A549 (cell line): ENCODE measurements around the gene NRXN3.

ENCODE experiments used
- CBX2 ChIP-seq: fragments of 200-600 bp; sonication (generic); IDR thresholded peaks from 2 replicates; pipeline ENCODE4 v1.6.1; 2016; ENCODE audit warnings: low read depth, mild to moderate bottlenecking, borderline replicate concordance
- CTCF ChIP-seq: fragments of >200 bp; sonication (Bioruptor Twin); formaldehyde crosslinking; IDR thresholded peaks from 3 replicates; pipeline ENCODE4 v1.5.1; 2016
- EP300 ChIP-seq, 2 experiments: fragments of >200 bp; sonication (Bioruptor Twin); formaldehyde crosslinking; IDR thresholded peaks; 2 replicates in 1 of 2; 3 replicates in 1 of 2; pipeline ENCODE4 v1.6.1; 2016 to 2017
- ESRRA ChIP-seq: fragments of 150-350 bp; IDR thresholded peaks from 2 replicates; pipeline ENCODE4 v1.6.1; 2014; ENCODE audit warnings: mild to moderate bottlenecking, low read length, borderline replicate concordance
- FOSL2 ChIP-seq, 2 experiments: fragments of 450-650 bp in 1 of 2; fragments of >200 bp in 1 of 2; sonication (Bioruptor Twin) in 1 of 2; formaldehyde crosslinking; IDR thresholded peaks; 2 replicates each; pipeline versions ENCODE4 v1.5.0 to v1.6.1; 2016 to 2020; ENCODE audit warnings: mild to moderate bottlenecking in 1 of 2, moderate library complexity in 1 of 2
- JUN ChIP-seq, 2 experiments: fragments of >200 bp; sonication (Bioruptor Twin); formaldehyde crosslinking; IDR thresholded peaks; 2 replicates in 1 of 2; 3 replicates in 1 of 2; pipeline ENCODE4 v1.6.1; 2016 to 2017
- POLR2A ChIP-seq: IDR thresholded peaks from 2 replicates; pipeline ENCODE4 v1.6.1; 2012; ENCODE audit warnings: mild to moderate bottlenecking, low read length
- RAD21 ChIP-seq, 2 experiments: fragments of >200 bp in 1 of 2; sonication (Bioruptor Twin) in 1 of 2; formaldehyde crosslinking in 1 of 2; IDR thresholded peaks in 1 of 2; conservative IDR thresholded peaks in 1 of 2; 2 replicates in 1 of 2; 3 replicates in 1 of 2; pipeline ENCODE4 v1.6.1; 2012 to 2018; ENCODE audit warnings: inconsistent platforms in 1 of 2
- RCOR1 ChIP-seq: fragments of 150-350 bp; IDR thresholded peaks from 2 replicates; pipeline ENCODE4 v1.6.1; 2014; ENCODE audit warnings: antibody characterized with exemption, low read length, low read depth
- REST ChIP-seq: fragments of 200-600 bp; sonication (generic); IDR thresholded peaks from 2 replicates; pipeline ENCODE4 v1.6.1; 2016; ENCODE audit warnings: antibody characterized with exemption, mild to moderate bottlenecking, moderate library complexity
- RFX5 ChIP-seq: fragments of 450-650 bp; IDR thresholded peaks from 2 replicates; pipeline ENCODE4 v1.7.1; 2014; ENCODE audit warnings: antibody characterized with exemption, mild to moderate bottlenecking, moderate library complexity

GRCh38 chr14:79373451-79373850, 1203.3 kb downstream of the NRXN3 start:
- TF ChIP-seq EP300 (IDR thresholded peaks at IDR 0.05) (no peak), CTCF (no peak), REST (no peak), POLR2A (no peak), RAD21 (conservative IDR thresholded peaks at IDR 0.05 in 1 of 2, IDR thresholded peaks at IDR 0.05 in 1 of 2) (no peak), ESRRA (no peak), FOSL2 (IDR thresholded peaks at IDR 0.05) (no peak), FOSL2 (CRISPR knock-in tag; IDR thresholded peaks at IDR 0.05) (no peak), RCOR1 (no peak), CBX2 (no peak), RFX5 (no peak), JUN (IDR thresholded peaks at IDR 0.05) (no peak)
